ENCODE measurements around the gene CD247.

The CD247 gene

GRCh38 chr1:167542109-167543032 lies 24.0 kb upstream of the CD247 start:
- 93% methylated on average over 12 of the region's 12 CpGs for WGBS, 2 experiments
- Histone ChIP-seq H3K9me3 (ENCODE audit: control insufficient read depth, low read length) (no peaks in the 10 kb centered on the region), H3K36me3 (ENCODE audit: control insufficient read depth, insufficient read depth, low read length) (no peaks in the 10 kb centered on the region), H3K27ac (ENCODE audit: insufficient read depth, low read depth, low read length, poor library complexity, severe bottlenecking) (no peak overlapping the region), H3K4me3 (ENCODE audit: insufficient read depth, low read depth, low read length) (no peak overlapping the region), H3K4me1 (ENCODE audit: control insufficient read depth, insufficient read depth, low read length) (no peaks in the 10 kb centered on the region), H3K27me3 (ENCODE audit: control insufficient read depth, insufficient read depth, low read length, poor library complexity, severe bottlenecking) (no peaks in the 10 kb centered on the region)

GRCh38 chr1:167541610-167542009 lies 23.3 kb upstream of the CD247 start:
- 0% methylated on average over 1 of the region's 1 CpG for WGBS, 2 experiments
- no peak overlapping the region for H3K27ac ChIP-seq (ENCODE audit: insufficient read depth, low read depth, low read length, poor library complexity, severe bottlenecking)

GRCh38 chr1:167541003-167541402 lies 22.7 kb upstream of the CD247 start:
- Histone ChIP-seq H3K27me3 (ENCODE audit: control insufficient read depth, insufficient read depth, low read length, poor library complexity, severe bottlenecking) (no peaks in the 10 kb centered on the region), H3K9me3 (ENCODE audit: control insufficient read depth, low read length) (no peaks in the 10 kb centered on the region), H3K4me3 (ENCODE audit: insufficient read depth, low read depth, low read length) (no peak overlapping the region), H3K27ac (ENCODE audit: insufficient read depth, low read depth, low read length, poor library complexity, severe bottlenecking) (no peak overlapping the region), H3K4me1 (ENCODE audit: control insufficient read depth, insufficient read depth, low read length) (no peaks in the 10 kb centered on the region), H3K36me3 (ENCODE audit: control insufficient read depth, insufficient read depth, low read length) (no peaks in the 10 kb centered on the region)

More at GRCh38 chr1:167541610-167542009, 23.3 kb upstream of the CD247 start:
- H3K4me3 ChIP-seq (ENCODE audit: insufficient read depth, low read depth, low read length): no peak overlapping the region
- no peaks in the 10 kb centered on the region for H3K36me3 ChIP-seq (ENCODE audit: control insufficient read depth, insufficient read depth, low read length)
- H3K9me3 ChIP-seq (ENCODE audit: control insufficient read depth, low read length): no peaks in the 10 kb centered on the region
- no peaks in the 10 kb centered on the region for H3K4me1 ChIP-seq (ENCODE audit: control insufficient read depth, insufficient read depth, low read length)
- no peaks in the 10 kb centered on the region for H3K27me3 ChIP-seq (ENCODE audit: control insufficient read depth, insufficient read depth, low read length, poor library complexity, severe bottlenecking)

GRCh38 chr1:167538657-167539056 lies 20.3 kb upstream of the CD247 start:
- no peaks in the 10 kb centered on the region for H3K27me3 ChIP-seq (ENCODE audit: control insufficient read depth, insufficient read depth, low read length, poor library complexity, severe bottlenecking)
- no peak overlapping the region for H3K27ac ChIP-seq (ENCODE audit: insufficient read depth, low read depth, low read length, poor library complexity, severe bottlenecking)
- H3K36me3 ChIP-seq (ENCODE audit: control insufficient read depth, insufficient read depth, low read length): no peaks in the 10 kb centered on the region
- H3K4me3 ChIP-seq (ENCODE audit: insufficient read depth, low read depth, low read length): no peak overlapping the region
- WGBS, 2 experiments: 60 to 75% methylated on average over 5 of the region's 5 CpGs
- peaks cover under 1% of the 10 kb centered on the region for H3K4me1 ChIP-seq (ENCODE audit: control insufficient read depth, insufficient read depth, low read length)
- H3K9me3 ChIP-seq (ENCODE audit: control insufficient read depth, low read length): no peaks in the 10 kb centered on the region

GRCh38 chr1:167533851-167534300 lies 15.5 kb upstream of the CD247 start:
- Histone ChIP-seq H3K4me1 (ENCODE audit: control insufficient read depth, insufficient read depth, low read length) (peaks cover 9% of the 10 kb centered on the region), H3K36me3 (ENCODE audit: control insufficient read depth, insufficient read depth, low read length) (no peaks in the 10 kb centered on the region), H3K4me3 (ENCODE audit: insufficient read depth, low read depth, low read length) (no peak overlapping the region), H3K27me3 (ENCODE audit: control insufficient read depth, insufficient read depth, low read length, poor library complexity, severe bottlenecking) (no peaks in the 10 kb centered on the region), H3K27ac (ENCODE audit: insufficient read depth, low read depth, low read length, poor library complexity, severe bottlenecking) (no peak overlapping the region), H3K9me3 (ENCODE audit: control insufficient read depth, low read length) (no peaks in the 10 kb centered on the region)
- WGBS, 2 experiments: 16% methylated on average over 8 of the region's 8 CpGs

- Histone ChIP-seq H3K36me3 (ENCODE audit: control insufficient read depth, insufficient read depth, low read length) (no peaks in the 10 kb centered on the region), H3K27me3 (ENCODE audit: control insufficient read depth, insufficient read depth, low read length, poor library complexity, severe bottlenecking) (no peaks in the 10 kb centered on the region), H3K27ac (ENCODE audit: insufficient read depth, low read depth, low read length, poor library complexity, severe bottlenecking) (peak overlapping the region; percentile 26), H3K4me3 (ENCODE audit: insufficient read depth, low read depth, low read length) (no peak overlapping the region), H3K4me1 (ENCODE audit: control insufficient read depth, insufficient read depth, low read length) (peaks cover 9% of the 10 kb centered on the region), H3K9me3 (ENCODE audit: control insufficient read depth, low read length) (no peaks in the 10 kb centered on the region)
- WGBS, 2 experiments: 81 to 86% methylated on average over 6 of the region's 6 CpGs
These were observed 14.9 kb upstream of the CD247 start for GRCh38 chr1:167532964-167533824.

GRCh38 chr1:167532375-167532774 lies 14.0 kb upstream of the CD247 start:
- H3K9me3 ChIP-seq (ENCODE audit: control insufficient read depth, low read length): no peaks in the 10 kb centered on the region
- no peak overlapping the region for H3K27ac ChIP-seq (ENCODE audit: insufficient read depth, low read depth, low read length, poor library complexity, severe bottlenecking)
- no peaks in the 10 kb centered on the region for H3K36me3 ChIP-seq (ENCODE audit: control insufficient read depth, insufficient read depth, low read length)
- H3K27me3 ChIP-seq (ENCODE audit: control insufficient read depth, insufficient read depth, low read length, poor library complexity, severe bottlenecking): no peaks in the 10 kb centered on the region
- H3K4me1 ChIP-seq (ENCODE audit: control insufficient read depth, insufficient read depth, low read length): peaks cover 9% of the 10 kb centered on the region
- no peak overlapping the region for H3K4me3 ChIP-seq (ENCODE audit: insufficient read depth, low read depth, low read length)

- 94% methylated on average over 8 of the region's 8 CpGs for WGBS, 2 experiments
- H3K27ac ChIP-seq (ENCODE audit: insufficient read depth, low read depth, low read length, poor library complexity, severe bottlenecking): no peak overlapping the region
- no peak overlapping the region for H3K4me3 ChIP-seq (ENCODE audit: insufficient read depth, low read depth, low read length)
- H3K36me3 ChIP-seq (ENCODE audit: control insufficient read depth, insufficient read depth, low read length): no peaks in the 10 kb centered on the region
- H3K9me3 ChIP-seq (ENCODE audit: control insufficient read depth, low read length): no peaks in the 10 kb centered on the region
- peaks cover 9% of the 10 kb centered on the region for H3K4me1 ChIP-seq (ENCODE audit: control insufficient read depth, insufficient read depth, low read length)
- no peaks in the 10 kb centered on the region for H3K27me3 ChIP-seq (ENCODE audit: control insufficient read depth, insufficient read depth, low read length, poor library complexity, severe bottlenecking)
These were observed 11.6 kb upstream of the CD247 start for GRCh38 chr1:167529829-167530474.

GRCh38 chr1:167528057-167528728 lies 9.9 kb upstream of the CD247 start:
- H3K36me3 ChIP-seq (ENCODE audit: control insufficient read depth, insufficient read depth, low read length): no peaks in the 10 kb centered on the region
- WGBS, 2 experiments: 94% methylated on average over 3 of the region's 3 CpGs
- H3K4me1 ChIP-seq (ENCODE audit: control insufficient read depth, insufficient read depth, low read length): peaks cover 4% of the 10 kb centered on the region
- peaks cover 2% of the 10 kb centered on the region for H3K9me3 ChIP-seq (ENCODE audit: control insufficient read depth, low read length)
- no peaks in the 10 kb centered on the region for H3K27me3 ChIP-seq (ENCODE audit: control insufficient read depth, insufficient read depth, low read length, poor library complexity, severe bottlenecking)
- H3K4me3 ChIP-seq (ENCODE audit: insufficient read depth, low read depth, low read length): no peak overlapping the region
- H3K27ac ChIP-seq (ENCODE audit: insufficient read depth, low read depth, low read length, poor library complexity, severe bottlenecking): no peak overlapping the region
